HCT116 (cell line): ENCODE measurements around the gene LMLN. TPM values are rescaled to one million over a fixed set of nuclear protein-coding genes. Genes with fewer than 3 reads are reported as not detected.

ENCODE experiments used
- ATAC-seq: fragments of 200-7000 bp; cut with Tn5 transposase; 2 replicates; pipeline ENCODE4 v1.9.1; 2020; ENCODE audit warnings: mild to moderate bottlenecking, moderate library complexity
- BruUV-seq: library from RNA; stranded (reverse); fragments of 400-500 nt; replicated peaks from 2 replicates; lab custom pipeline; 2021; lab: Mats Ljungman, UMichigan
- CTCF ChIA-PET: fragments of 300-600 bp; sonication (Branson Sonifier 250); formaldehyde crosslinking; loops from one replicate; lab custom pipeline; 2021; ENCODE audit warnings: antibody characterized with exemption; lab: Charles Lee
- POLR2A ChIA-PET: fragments of 300-600, 350-600 bp; sonication (Branson Sonifier 250); formaldehyde crosslinking; loops from one replicate; lab custom pipeline; 2021; ENCODE audit warnings: antibody characterized with exemption; lab: Charles Lee
- RAD21 ChIA-PET, 2 experiments: fragments of 300-600 bp; sonication (Branson Sonifier 250); formaldehyde crosslinking; loops; one replicate each; lab custom pipeline; 2023; ENCODE audit warnings: low total read pairs in 2 of 2; ENCODE audit not compliant: uncharacterized antibody in 2 of 2, unreplicated experiment in 2 of 2, low non-redundant PET in 1 of 2; lab: Charles Lee
- DNase-seq: peaks from one replicate; pipeline ENCODE4 v3.0.0-alpha.2; 2010; ENCODE audit warnings: low read depth, low spot score
- H2AFZ ChIP-seq: fragments of 200-600 bp; shearing (Covaris generic), sonication (generic); 2 replicates; pipeline ENCODE4 v1.6.1; 2017; ENCODE audit warnings: low read depth, mixed run types, mixed read lengths, antibody characterized with exemption, low read length; ENCODE audit not compliant: poor library complexity, severe bottlenecking
- H3K27ac ChIP-seq: 2 replicates; pipeline ENCODE4 v1.5.1; 2012; ENCODE audit warnings: low read depth, low read length
- H3K27me3 ChIP-seq: fragments of 200-600 bp; sonication (generic); 2 replicates; pipeline ENCODE4 v1.6.1; 2016; ENCODE audit warnings: mixed run types, low read length, mixed read lengths; ENCODE audit not compliant: insufficient read depth
- H3K36me3 ChIP-seq, 2 experiments: fragments of 200-500 bp in 1 of 2; fragments of 200-600 bp in 1 of 2; sonication (Bioruptor generic) in 1 of 2; sonication (generic) in 1 of 2; 2 replicates each; pipeline versions ENCODE4 v1.5.1 to v1.6.1; 2014 to 2016; ENCODE audit warnings: low read length in 2 of 2, inconsistent platforms in 1 of 2, mixed read lengths in 1 of 2, mixed run types in 1 of 2; ENCODE audit not compliant: insufficient read depth in 2 of 2, control insufficient read depth in 1 of 2
- H3K4me1 ChIP-seq, 2 experiments: fragments of 200-600 bp in 1 of 2; sonication (generic) in 1 of 2; 2 replicates each; pipeline versions ENCODE4 v1.5.1 to v1.6.1; 2012 to 2017; ENCODE audit warnings: low read length in 2 of 2, inconsistent platforms in 1 of 2, mild to moderate bottlenecking in 1 of 2, mixed read lengths in 1 of 2, mixed run types in 1 of 2, moderate library complexity in 1 of 2; ENCODE audit not compliant: insufficient read depth in 2 of 2, control insufficient read depth in 1 of 2
- H3K4me2 ChIP-seq: fragments of 200-600 bp; sonication (generic); 2 replicates; pipeline ENCODE4 v1.6.1; 2017; ENCODE audit warnings: mixed run types, low read length, mixed read lengths
- H3K4me3 ChIP-seq, 2 experiments: fragments of 200-600 bp in 1 of 2; sonication (generic) in 1 of 2; replicated peaks in 1 of 2; 2 replicates each; pipeline ENCODE4 v1.5.1; 2011 to 2016; ENCODE audit warnings: low read length in 2 of 2, control low read depth in 1 of 2, low read depth in 1 of 2, mild to moderate bottlenecking in 1 of 2, mixed read lengths in 1 of 2, mixed run types in 1 of 2
- H3K79me2 ChIP-seq: fragments of 200-600 bp; sonication (generic); 2 replicates; pipeline ENCODE4 v1.6.1; 2017; ENCODE audit warnings: mild to moderate bottlenecking, mixed run types, low read length, moderate library complexity, mixed read lengths; ENCODE audit not compliant: insufficient read depth
- H3K9ac ChIP-seq: fragments of 200-600 bp; sonication (generic); 2 replicates; pipeline ENCODE4 v1.6.1; 2016; ENCODE audit warnings: low read length, mixed read lengths
- H3K9me2 ChIP-seq: fragments of 200-600 bp; sonication (generic), shearing (Covaris generic); 2 replicates; pipeline ENCODE4 v1.6.1; 2017; ENCODE audit warnings: mixed run types, mild to moderate bottlenecking, moderate library complexity; ENCODE audit not compliant: insufficient read depth
- H3K9me3 ChIP-seq, 2 experiments: fragments of 200-500 bp in 1 of 2; fragments of 200-600 bp in 1 of 2; sonication (Bioruptor generic) in 1 of 2; sonication (generic) in 1 of 2; 2 replicates each; pipeline ENCODE4 v1.6.1; 2014 to 2017; ENCODE audit warnings: low read length in 2 of 2, mixed read lengths in 2 of 2, inconsistent platforms in 1 of 2, low read depth in 1 of 2, mild to moderate bottlenecking in 1 of 2, mixed run types in 1 of 2, moderate library complexity in 1 of 2; ENCODE audit not compliant: control insufficient read depth in 1 of 2, insufficient read depth in 1 of 2
- H4K20me1 ChIP-seq: fragments of 200-600 bp; sonication (generic), shearing (Covaris generic); 2 replicates; pipeline ENCODE4 v1.6.1; 2017; ENCODE audit warnings: mixed run types, mild to moderate bottlenecking, moderate library complexity; ENCODE audit not compliant: insufficient read depth
- EGR1 ChIP-seq: IDR thresholded peaks from 2 replicates; pipeline ENCODE4 v1.6.1; 2012; ENCODE audit warnings: low read depth
- ELF1 ChIP-seq: IDR thresholded peaks from 2 replicates; pipeline ENCODE4 v1.6.1; 2012; ENCODE audit warnings: low read depth, borderline replicate concordance
- FOSL1 ChIP-seq: IDR thresholded peaks from 2 replicates; pipeline ENCODE4 v1.6.1; 2012; ENCODE audit warnings: low read depth
- RAD21 ChIP-seq: IDR thresholded peaks from 2 replicates; pipeline ENCODE4 v1.6.1; 2012; ENCODE audit warnings: low read depth, mild to moderate bottlenecking
- SIN3A ChIP-seq: IDR thresholded peaks from 2 replicates; pipeline ENCODE4 v1.6.1; 2012; ENCODE audit warnings: low read depth
- SRF ChIP-seq: IDR thresholded peaks from 2 replicates; pipeline ENCODE4 v1.6.1; 2012; ENCODE audit warnings: low read depth
- TCF7L2 ChIP-seq: IDR thresholded peaks from 2 replicates; pipeline ENCODE4 v1.7.0; 2011; ENCODE audit warnings: borderline replicate concordance, inconsistent platforms; ENCODE audit not compliant: insufficient read depth, insufficient read length; ENCODE audit errors: extremely low read depth
- YY1 ChIP-seq: IDR thresholded peaks from 2 replicates; pipeline ENCODE4 v1.6.1; 2011; ENCODE audit warnings: low read length, low read depth, moderate library complexity, mild to moderate bottlenecking; ENCODE audit not compliant: insufficient replicate concordance; ENCODE audit errors: extremely low read depth
- intact Hi-C: fragments of 100-400 bp; cut with micrococcal nuclease; formaldehyde crosslinking; loops from 2 replicates; pipeline ENCODE4 v1.10.0; 2022
- total RNA-seq: library from RNA; stranded (reverse); gene quantifications from one replicate; pipeline ENCODE4 v1.2.1, GENCODE V29; 2021; ENCODE audit not compliant: unreplicated experiment
- TF ChIP-seq, protein P1 (sequence below): IDR thresholded peaks from 2 replicates; pipeline ENCODE4 v1.6.1; 2012
- TF ChIP-seq, protein P2 (sequence below): IDR thresholded peaks from 2 replicates; pipeline ENCODE4 v1.6.1; 2012; ENCODE audit warnings: low read depth
- TF ChIP-seq, protein P3 (sequence below), 3 experiments: fragments of 200-600 bp in 1 of 3; sonication (generic) in 1 of 3; IDR thresholded peaks in 2 of 3; conservative IDR thresholded peaks in 1 of 3; 2 replicates each; pipeline ENCODE4 v1.5.1; 2012 to 2017; ENCODE audit warnings: low read depth in 2 of 3, low read length in 2 of 3, antibody characterized with exemption in 1 of 3, borderline replicate concordance in 1 of 3, control low read depth in 1 of 3, mild to moderate bottlenecking in 1 of 3, mixed read lengths in 1 of 3, mixed run types in 1 of 3, moderate library complexity in 1 of 3; ENCODE audit not compliant: insufficient read depth in 1 of 3
- TF ChIP-seq, protein P4 (sequence below): IDR thresholded peaks from 2 replicates; pipeline ENCODE4 v1.6.1; 2011; ENCODE audit warnings: mild to moderate bottlenecking, low read length, moderate library complexity; ENCODE audit not compliant: insufficient replicate concordance; ENCODE audit errors: extremely low read depth

The LMLN gene
- total RNA-seq, 1 experiment from 2014 or later: 7.2 TPM

DNA sequence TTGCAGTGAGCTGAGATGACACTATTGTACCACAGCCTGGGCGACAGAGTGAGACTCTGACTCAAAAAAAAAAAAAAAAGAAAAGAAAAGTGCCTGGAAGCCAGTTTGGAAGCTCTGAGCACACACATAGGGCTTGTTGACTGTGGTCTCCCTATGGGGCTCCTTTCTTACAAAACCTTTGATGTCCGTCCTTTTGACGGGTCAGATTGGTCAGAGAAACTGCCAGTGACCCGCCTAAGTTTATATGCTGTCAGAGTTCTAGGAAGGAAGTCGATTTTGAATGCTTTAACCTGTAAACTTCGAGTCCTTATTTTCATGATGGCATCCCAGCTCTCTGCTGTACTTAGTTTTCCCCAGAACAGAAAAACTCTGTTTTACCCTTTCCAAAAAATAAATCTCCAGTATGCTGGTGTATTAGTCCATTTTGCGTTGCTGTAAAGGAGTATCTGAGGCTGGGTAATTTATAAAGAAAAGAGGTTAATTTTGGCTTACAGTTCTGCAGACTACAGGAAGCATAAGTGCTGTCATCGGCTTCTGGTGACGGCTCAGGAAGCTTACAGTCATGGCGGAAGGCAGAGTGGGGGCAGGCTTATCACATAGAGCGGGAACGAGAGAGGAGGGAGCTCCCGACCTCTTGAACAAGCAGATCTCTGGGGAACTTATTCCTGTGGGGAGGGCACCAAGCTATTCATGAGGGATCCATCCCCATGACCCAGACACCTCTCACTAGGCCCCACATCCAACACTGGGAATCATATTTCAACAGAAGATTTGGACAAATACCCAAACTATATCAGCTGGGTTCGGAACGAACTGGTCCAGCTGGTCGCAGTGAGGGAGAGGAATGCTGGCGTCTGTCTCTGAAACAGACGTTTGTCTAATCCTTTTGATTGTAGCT, 72.3 kb downstream of the LMLN start:
- H3K4me2 ChIP-seq: no peak overlapping the region
- H3K4me3 ChIP-seq: no peak overlapping the region
- ChIA-PET RAD21 (interaction anchor here in 1 of 2 experiments (0.6 kb wide), 1 partner anchor 165 kb away, joined by 3 read pairs; no protein-coding TSS in a partner anchor), CTCF (no interaction called here), POLR2A (no interaction called here)
- intact Hi-C loops: no loop called here
- no peaks in the 10 kb centered on the region for H3K79me2 ChIP-seq
- H3K27ac ChIP-seq: no peak overlapping the region
- no peaks in the 10 kb centered on the region for H3K9me3 ChIP-seq
- no peak overlapping the region for H3K9ac ChIP-seq
- no TSS peak for BruUV-seq
- H3K27me3 ChIP-seq: no peaks in the 10 kb centered on the region
- no peak overlapping the region for H2AFZ ChIP-seq
- no peaks in the 10 kb centered on the region for H4K20me1 ChIP-seq
- TF ChIP-seq FOSL1 (no peak), TCF7L2 (no peak), YY1 (no peak), SIN3A (no peak), ELF1 (no peak), EGR1 (no peak), SRF (no peak), RAD21 (no peak)
- TF ChIP-seq, protein P1, sequence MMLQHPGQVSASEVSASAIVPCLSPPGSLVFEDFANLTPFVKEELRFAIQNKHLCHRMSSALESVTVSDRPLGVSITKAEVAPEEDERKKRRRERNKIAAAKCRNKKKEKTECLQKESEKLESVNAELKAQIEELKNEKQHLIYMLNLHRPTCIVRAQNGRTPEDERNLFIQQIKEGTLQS: no peak
- TF ChIP-seq, protein P2, sequence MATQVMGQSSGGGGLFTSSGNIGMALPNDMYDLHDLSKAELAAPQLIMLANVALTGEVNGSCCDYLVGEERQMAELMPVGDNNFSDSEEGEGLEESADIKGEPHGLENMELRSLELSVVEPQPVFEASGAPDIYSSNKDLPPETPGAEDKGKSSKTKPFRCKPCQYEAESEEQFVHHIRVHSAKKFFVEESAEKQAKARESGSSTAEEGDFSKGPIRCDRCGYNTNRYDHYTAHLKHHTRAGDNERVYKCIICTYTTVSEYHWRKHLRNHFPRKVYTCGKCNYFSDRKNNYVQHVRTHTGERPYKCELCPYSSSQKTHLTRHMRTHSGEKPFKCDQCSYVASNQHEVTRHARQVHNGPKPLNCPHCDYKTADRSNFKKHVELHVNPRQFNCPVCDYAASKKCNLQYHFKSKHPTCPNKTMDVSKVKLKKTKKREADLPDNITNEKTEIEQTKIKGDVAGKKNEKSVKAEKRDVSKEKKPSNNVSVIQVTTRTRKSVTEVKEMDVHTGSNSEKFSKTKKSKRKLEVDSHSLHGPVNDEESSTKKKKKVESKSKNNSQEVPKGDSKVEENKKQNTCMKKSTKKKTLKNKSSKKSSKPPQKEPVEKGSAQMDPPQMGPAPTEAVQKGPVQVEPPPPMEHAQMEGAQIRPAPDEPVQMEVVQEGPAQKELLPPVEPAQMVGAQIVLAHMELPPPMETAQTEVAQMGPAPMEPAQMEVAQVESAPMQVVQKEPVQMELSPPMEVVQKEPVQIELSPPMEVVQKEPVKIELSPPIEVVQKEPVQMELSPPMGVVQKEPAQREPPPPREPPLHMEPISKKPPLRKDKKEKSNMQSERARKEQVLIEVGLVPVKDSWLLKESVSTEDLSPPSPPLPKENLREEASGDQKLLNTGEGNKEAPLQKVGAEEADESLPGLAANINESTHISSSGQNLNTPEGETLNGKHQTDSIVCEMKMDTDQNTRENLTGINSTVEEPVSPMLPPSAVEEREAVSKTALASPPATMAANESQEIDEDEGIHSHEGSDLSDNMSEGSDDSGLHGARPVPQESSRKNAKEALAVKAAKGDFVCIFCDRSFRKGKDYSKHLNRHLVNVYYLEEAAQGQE: no peak
- TF ChIP-seq, protein P3, sequence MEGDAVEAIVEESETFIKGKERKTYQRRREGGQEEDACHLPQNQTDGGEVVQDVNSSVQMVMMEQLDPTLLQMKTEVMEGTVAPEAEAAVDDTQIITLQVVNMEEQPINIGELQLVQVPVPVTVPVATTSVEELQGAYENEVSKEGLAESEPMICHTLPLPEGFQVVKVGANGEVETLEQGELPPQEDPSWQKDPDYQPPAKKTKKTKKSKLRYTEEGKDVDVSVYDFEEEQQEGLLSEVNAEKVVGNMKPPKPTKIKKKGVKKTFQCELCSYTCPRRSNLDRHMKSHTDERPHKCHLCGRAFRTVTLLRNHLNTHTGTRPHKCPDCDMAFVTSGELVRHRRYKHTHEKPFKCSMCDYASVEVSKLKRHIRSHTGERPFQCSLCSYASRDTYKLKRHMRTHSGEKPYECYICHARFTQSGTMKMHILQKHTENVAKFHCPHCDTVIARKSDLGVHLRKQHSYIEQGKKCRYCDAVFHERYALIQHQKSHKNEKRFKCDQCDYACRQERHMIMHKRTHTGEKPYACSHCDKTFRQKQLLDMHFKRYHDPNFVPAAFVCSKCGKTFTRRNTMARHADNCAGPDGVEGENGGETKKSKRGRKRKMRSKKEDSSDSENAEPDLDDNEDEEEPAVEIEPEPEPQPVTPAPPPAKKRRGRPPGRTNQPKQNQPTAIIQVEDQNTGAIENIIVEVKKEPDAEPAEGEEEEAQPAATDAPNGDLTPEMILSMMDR (IDR thresholded peaks at IDR 0.05 in 2 of 3, conservative IDR thresholded peaks at IDR 0.05 in 1 of 3; ENCODE audit: borderline replicate concordance in 1 of 3, insufficient read depth in 1 of 3, low read depth in 2 of 3, low read length in 2 of 3): no peak
- TF ChIP-seq, protein P4, sequence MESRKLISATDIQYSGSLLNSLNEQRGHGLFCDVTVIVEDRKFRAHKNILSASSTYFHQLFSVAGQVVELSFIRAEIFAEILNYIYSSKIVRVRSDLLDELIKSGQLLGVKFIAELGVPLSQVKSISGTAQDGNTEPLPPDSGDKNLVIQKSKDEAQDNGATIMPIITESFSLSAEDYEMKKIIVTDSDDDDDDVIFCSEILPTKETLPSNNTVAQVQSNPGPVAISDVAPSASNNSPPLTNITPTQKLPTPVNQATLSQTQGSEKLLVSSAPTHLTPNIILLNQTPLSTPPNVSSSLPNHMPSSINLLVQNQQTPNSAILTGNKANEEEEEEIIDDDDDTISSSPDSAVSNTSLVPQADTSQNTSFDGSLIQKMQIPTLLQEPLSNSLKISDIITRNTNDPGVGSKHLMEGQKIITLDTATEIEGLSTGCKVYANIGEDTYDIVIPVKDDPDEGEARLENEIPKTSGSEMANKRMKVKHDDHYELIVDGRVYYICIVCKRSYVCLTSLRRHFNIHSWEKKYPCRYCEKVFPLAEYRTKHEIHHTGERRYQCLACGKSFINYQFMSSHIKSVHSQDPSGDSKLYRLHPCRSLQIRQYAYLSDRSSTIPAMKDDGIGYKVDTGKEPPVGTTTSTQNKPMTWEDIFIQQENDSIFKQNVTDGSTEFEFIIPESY: no peak
- DNase-seq (no peak), ATAC-seq (no peak)
- H3K4me1 ChIP-seq: peaks cover 5 to 11% of the 10 kb centered on the region in 2 experiments; a peak in 3 of 4 replicates
- no peaks in the 10 kb centered on the region for H3K9me2 ChIP-seq
- no peaks in the 10 kb centered on the region for H3K36me3 ChIP-seq
